ENCODE measurements around the gene SLC25A19.

Gene SLC25A19

DNA sequence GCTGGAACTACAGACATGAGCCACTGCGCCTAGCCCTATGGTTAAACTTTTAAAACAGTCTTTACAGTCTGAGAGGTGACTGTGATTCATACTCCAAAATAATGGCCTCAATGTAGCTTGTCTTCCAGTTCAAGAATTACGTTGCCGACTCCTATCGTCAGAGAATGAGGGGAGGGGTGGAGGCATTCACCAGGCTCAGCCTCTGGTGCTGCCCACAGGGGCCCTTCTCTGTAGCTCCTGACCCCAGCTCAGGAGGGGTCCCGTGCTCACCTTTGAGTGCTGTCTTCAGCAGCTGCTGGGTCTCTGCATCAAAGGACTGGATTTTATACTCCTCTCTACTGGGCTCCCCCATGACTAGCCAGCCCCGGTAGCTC, 19.4 kb downstream of the SLC25A19 start:
- Histone ChIP-seq H3K27me3 (no peaks in the 10 kb centered on the region), H3K4me2 (peak overlapping the region; percentile 93 to 100 (median 99)), H3K4me3 (peak overlapping the region; percentile 79 to 98 (median 89)), H3K9ac (peak overlapping the region; percentile 87 to 98 (median 95)), H3K36me3 (peaks cover 44 to 58% (median 53%) of the 10 kb centered on the region in 11 experiments), H3K4me1 (peaks cover 35 to 81% (median 62%) of the 10 kb centered on the region in 10 experiments), H3K27ac (peak overlapping the region; percentile 83 to 98 (median 93)), H3K9me3 (replicated peaks in 1 of 11) (no peaks in the 10 kb centered on the region), H4K20me1 (peaks cover 12 to 51% (median 30%) of the 10 kb centered on the region in 11 experiments; a peak in 19 of 22 replicates)
- no peak for TF ChIP-seq Cebpa-rat (IDR thresholded peaks at IDR 0.05)

DNA sequence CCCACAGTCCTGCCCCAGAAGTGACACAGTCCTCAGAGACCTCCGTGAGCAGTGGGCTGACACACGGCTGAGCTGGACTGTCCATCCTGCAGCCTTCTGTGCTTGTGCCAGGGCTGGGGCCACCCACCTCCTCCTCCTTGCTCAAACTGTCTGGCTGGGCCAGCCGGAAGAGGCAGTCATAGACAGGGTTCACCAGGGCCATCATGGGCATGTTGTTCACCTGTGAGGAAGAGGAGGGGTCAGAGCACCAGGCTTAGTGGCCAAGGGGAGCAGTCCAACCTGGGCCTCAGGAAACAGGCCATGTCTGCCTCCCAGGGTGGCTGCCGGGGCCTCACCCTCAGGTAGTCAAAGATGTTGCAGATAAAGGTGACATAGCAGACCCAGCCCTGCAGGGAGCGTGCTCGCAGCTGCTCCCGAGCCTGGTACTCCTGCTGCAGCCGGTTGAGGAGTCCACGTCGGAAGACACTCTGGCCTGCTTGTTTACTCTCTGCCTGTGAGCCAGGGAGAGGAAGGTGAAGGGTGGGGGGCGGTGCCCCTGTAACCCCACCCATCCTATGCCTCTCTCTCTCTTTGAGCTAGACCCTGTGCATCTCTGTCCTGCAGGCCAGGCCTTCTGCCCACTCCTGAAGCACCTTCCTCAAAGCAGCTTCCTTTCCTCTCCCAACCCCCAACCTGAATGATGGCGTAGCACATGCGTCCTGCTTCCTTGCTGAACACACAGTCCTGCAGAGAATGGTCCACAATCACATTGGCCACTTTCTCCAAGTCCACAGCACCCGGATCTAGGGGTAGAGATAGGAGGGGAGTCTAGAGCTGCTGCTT, 21.6 kb downstream of the SLC25A19 start:
- Histone ChIP-seq H3K36me3 (peaks cover 37 to 58% (median 51%) of the 10 kb centered on the region in 11 experiments), H3K4me3 (peak overlapping the region in 1 of 10 experiments; percentile 0; a peak in 1 of 20 replicates), H3K4me1 (peaks cover 38 to 79% (median 64%) of the 10 kb centered on the region in 10 experiments), H3K4me2 (peak overlapping the region in 5 of 11 experiments; percentile 95 to 100 (median 99); a peak in 11 of 22 replicates), H3K27me3 (no peaks in the 10 kb centered on the region), H4K20me1 (peaks cover 6 to 32% (median 13%) of the 10 kb centered on the region in 11 experiments; a peak in 19 of 22 replicates), H3K9me3 (replicated peaks in 1 of 11) (no peaks in the 10 kb centered on the region), H3K9ac (peak overlapping the region in 4 of 11 experiments; percentile 3 to 47 (median 14); a peak in 3 of 22 replicates), H3K27ac (peak overlapping the region in 4 of 11 experiments; percentile 1 to 44 (median 12); a peak in 3 of 22 replicates)
- no peak for TF ChIP-seq Cebpa-rat (IDR thresholded peaks at IDR 0.05)

DNA sequence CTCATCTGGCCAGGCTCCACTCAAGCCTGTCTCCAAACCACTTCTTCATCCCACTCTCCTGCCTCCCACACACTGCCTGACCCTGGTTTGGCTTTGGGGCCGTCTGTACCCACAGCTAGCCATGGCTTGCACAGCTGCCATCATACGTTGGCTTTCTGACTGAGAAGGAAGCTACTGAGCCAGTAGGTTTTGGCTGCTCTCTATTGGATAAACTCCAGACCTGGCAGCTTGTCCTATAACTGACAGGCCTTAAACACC, 22.2 kb downstream of the SLC25A19 start:
- TF ChIP-seq Cebpa-rat (IDR thresholded peaks at IDR 0.05), result no peak
- Histone ChIP-seq H3K36me3 (peaks cover 33 to 53% (median 48%) of the 10 kb centered on the region in 11 experiments), H3K27me3 (no peaks in the 10 kb centered on the region), H3K4me2 (peak overlapping the region in 5 of 11 experiments; percentile 95 to 100 (median 99); a peak in 10 of 22 replicates), H4K20me1 (peaks cover under 1 to 26% (median 7%) of the 10 kb centered on the region in 11 experiments; a peak in 17 of 22 replicates), H3K9ac (peak overlapping the region in 3 of 11 experiments; percentile 3 to 16 (median 11); a peak in 3 of 22 replicates), H3K4me3 (no peak overlapping the region; a peak in 1 of 20 replicates), H3K27ac (peak overlapping the region in 3 of 11 experiments; percentile 1 to 22 (median 8); a peak in 2 of 22 replicates), H3K4me1 (peaks cover 36 to 79% (median 62%) of the 10 kb centered on the region in 10 experiments), H3K9me3 (replicated peaks in 1 of 11) (no peaks in the 10 kb centered on the region)

DNA sequence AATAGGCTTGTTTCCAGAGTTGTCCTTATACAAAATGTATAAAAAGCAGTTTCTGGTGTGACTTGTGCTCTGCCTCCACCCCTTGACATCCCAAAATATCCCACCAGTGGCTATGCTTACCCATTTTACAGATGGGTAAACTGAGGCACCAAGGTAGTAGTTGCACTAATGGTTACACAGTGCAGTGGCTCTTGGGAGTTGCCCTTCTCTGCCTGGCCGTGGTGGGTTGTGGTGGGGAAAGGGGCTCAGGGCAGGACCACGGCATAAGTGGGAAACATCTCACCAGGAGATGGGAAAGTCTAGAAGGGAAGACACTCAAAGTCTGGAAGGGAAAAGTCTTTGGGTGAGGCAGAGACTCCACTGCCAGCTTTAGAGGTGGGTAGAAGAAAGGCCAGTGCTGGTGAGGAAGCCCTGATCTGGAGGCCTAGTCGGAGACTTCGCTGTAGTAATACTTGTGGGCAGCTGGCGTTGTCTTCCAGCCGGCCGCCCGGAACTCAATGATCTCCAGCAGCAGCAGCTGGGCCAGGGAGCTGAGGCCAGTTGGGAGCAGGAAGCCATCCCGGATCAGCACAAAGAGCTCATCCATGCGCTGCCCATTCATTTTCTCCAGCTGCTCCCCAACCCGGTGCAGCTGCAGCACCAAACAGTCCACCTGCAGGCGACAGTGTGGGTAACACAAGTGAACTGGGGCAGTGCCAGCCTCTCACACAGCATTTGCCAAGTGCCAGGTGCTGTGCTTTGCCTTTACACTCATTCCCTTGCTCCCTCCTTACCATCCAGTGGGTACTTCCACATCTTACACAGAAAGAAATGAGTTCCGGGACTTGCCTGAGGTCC, 22.7 kb downstream of the SLC25A19 start:
- Histone ChIP-seq H3K36me3 (peaks cover 33 to 53% (median 48%) of the 10 kb centered on the region in 11 experiments), H3K4me2 (peak overlapping the region in 6 of 11 experiments; percentile 8 to 100 (median 98); a peak in 8 of 22 replicates), H3K27me3 (no peaks in the 10 kb centered on the region), H3K9ac (peak overlapping the region in 4 of 11 experiments; percentile 3 to 11 (median 6); a peak in 5 of 22 replicates), H3K9me3 (replicated peaks in 1 of 11) (no peaks in the 10 kb centered on the region), H3K27ac (peak overlapping the region in 2 of 11 experiments; percentile 1 to 22; a peak in 1 of 22 replicates), H3K4me1 (peaks cover 31 to 73% (median 57%) of the 10 kb centered on the region in 10 experiments), H3K4me3 (no peak overlapping the region), H4K20me1 (peaks cover 0 to 24% (median 5%) of the 10 kb centered on the region in 11 experiments; a peak in 8 of 22 replicates)
- no peak for TF ChIP-seq Cebpa-rat (IDR thresholded peaks at IDR 0.05)

DNA sequence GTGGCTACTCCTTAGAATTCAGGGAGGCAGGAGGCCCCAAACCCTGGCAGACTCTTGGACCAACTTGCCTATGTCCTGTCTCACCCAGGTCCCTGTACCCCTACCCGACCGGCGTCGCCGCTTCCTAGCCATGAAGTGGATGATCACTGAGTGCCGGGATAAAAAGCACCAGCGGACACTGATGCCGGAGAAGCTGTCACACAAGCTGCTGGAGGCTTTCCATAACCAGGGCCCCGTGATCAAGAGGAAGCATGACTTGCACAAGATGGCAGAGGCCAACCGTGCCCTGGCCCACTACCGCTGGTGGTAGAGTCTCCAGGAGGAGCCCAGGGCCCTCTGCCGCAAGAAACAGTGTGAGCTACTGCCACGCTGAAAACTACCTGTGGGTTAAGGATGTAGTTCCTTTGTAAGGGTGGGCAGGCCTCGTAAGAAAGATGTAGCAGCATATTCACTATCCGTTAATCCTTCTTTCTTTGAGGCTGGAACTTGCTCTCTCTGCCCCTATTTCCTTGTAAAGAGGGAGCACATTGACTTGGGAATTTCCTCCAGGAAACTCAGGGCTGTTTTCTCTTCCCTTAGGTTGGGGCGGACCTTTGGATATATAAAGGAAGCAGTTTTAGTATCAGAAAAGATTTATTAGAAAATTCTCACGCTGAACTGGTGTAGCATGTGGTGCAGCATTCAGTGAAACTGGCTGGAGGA, 23.5 kb downstream of the SLC25A19 start:
- H3K27ac ChIP-seq, result peak overlapping the region in 2 of 11 experiments; percentile 5 to 22; a peak in 1 of 22 replicates
- peak overlapping the region in 3 of 11 experiments; percentile 6 to 19 (median 18); a peak in 3 of 22 replicates for H3K9ac ChIP-seq
- H3K4me2 ChIP-seq, result peak overlapping the region in 3 of 11 experiments; percentile 95 to 99 (median 98); a peak in 5 of 22 replicates
- peaks cover 0 to 24% (median 5%) of the 10 kb centered on the region in 11 experiments; a peak in 9 of 22 replicates for H4K20me1 ChIP-seq
- H3K36me3 ChIP-seq, result peaks cover 33 to 53% (median 48%) of the 10 kb centered on the region in 11 experiments
- no peak overlapping the region for H3K4me3 ChIP-seq
- H3K4me1 ChIP-seq, result peaks cover 31 to 70% (median 56%) of the 10 kb centered on the region in 10 experiments
- H3K9me3 ChIP-seq (replicated peaks in 1 of 11), result no peaks in the 10 kb centered on the region
- no peak for TF ChIP-seq Cebpa-rat (IDR thresholded peaks at IDR 0.05)
- no peaks in the 10 kb centered on the region for H3K27me3 ChIP-seq

DNA sequence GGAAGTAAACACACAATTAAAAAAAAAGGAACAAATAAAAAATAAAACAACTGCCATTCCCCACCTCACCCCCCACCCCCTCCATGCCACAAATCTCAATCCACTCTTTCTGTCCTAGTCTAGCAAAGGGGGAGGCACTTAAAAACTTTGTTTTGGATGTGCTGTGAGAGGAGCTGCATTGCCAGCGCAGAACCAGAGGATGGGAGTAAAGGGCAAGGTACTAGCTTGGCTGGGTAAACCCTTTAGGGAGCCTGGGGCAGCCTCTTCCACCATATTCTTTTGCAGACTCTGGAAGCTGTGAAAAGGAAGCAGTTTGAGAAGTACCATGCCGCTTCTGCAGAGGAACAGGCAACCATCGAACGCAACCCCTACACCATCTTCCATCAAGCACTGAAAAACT, 26.2 kb downstream of the SLC25A19 start:
- H3K27me3 ChIP-seq, result no peaks in the 10 kb centered on the region
- no peaks in the 10 kb centered on the region for H3K9me3 ChIP-seq (replicated peaks in 1 of 11)
- H3K4me3 ChIP-seq, result peak overlapping the region; percentile 85 to 98 (median 88); a peak in 18 of 20 replicates
- peaks cover 0 to 44% (median 18%) of the 10 kb centered on the region in 11 experiments; a peak in 10 of 22 replicates for H4K20me1 ChIP-seq
- H3K9ac ChIP-seq, result peak overlapping the region; percentile 95 to 99 (median 99); a peak in 21 of 22 replicates
- TF ChIP-seq Cebpa-rat (IDR thresholded peaks at IDR 0.05), result no peak
- peaks cover 27 to 72% (median 52%) of the 10 kb centered on the region in 10 experiments for H3K4me1 ChIP-seq
- H3K27ac ChIP-seq, result peak overlapping the region in 7 of 11 experiments; percentile 95 to 99 (median 97); a peak in 11 of 22 replicates
- peaks cover 33 to 65% (median 49%) of the 10 kb centered on the region in 11 experiments for H3K36me3 ChIP-seq
- H3K4me2 ChIP-seq, result peak overlapping the region; percentile 82 to 98 (median 95)

DNA sequence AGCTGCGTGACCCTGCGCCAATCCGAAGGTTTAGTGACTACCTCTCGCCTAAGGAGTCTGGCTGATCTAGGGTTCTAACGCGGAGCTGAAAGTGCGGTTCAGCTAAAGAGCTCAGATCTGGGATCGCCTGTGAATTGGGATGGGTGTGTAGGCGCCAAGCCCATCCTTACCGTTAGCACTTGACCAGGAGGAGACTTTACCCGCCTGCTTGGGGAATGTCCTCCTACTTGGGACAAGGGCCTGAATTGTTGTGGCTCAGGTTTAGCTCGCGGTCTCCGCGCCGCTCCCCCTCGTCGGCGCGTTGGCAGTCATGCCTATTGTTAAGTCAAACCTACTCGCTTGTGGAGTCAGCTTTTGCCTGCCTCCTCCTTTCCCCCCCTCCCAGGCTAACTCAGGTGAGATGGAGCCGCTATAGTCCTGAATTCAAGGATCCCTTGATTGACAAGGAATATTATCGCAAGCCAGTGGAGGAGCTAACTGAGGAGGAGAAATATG, 27.1 kb downstream of the SLC25A19 start:
- peaks cover 27 to 63% (median 43%) of the 10 kb centered on the region in 10 experiments for H3K4me1 ChIP-seq
- H4K20me1 ChIP-seq, result peaks cover 0 to 39% (median 19%) of the 10 kb centered on the region in 11 experiments; a peak in 10 of 22 replicates
- H3K9me3 ChIP-seq (replicated peaks in 1 of 11), result no peaks in the 10 kb centered on the region
- H3K27me3 ChIP-seq, result no peaks in the 10 kb centered on the region
- H3K36me3 ChIP-seq, result peaks cover 33 to 57% (median 44%) of the 10 kb centered on the region in 11 experiments
- H3K27ac ChIP-seq, result peak overlapping the region; percentile 94 to 99 (median 97)
- peak overlapping the region; percentile 95 to 99 (median 99) for H3K9ac ChIP-seq
- H3K4me2 ChIP-seq, result peak overlapping the region; percentile 82 to 98 (median 95)
- no peak for TF ChIP-seq Cebpa-rat (IDR thresholded peaks at IDR 0.05)
- peak overlapping the region; percentile 85 to 98 (median 88) for H3K4me3 ChIP-seq

Data from BLaER1 treated with 17β-estradiol and CSF1 and Interleukin-3, amounts not matched to agents 10 nM and 100 nM (cell line).